HG02610 (cell line): Measurements from ENCODE around the gene GPR37.

Experiments
- ATAC-seq: cut with Tn5 transposase; IDR thresholded peaks from one replicate; pipeline ENCODE4 v1.9.1; 2021; ENCODE audit warnings: mild to moderate bottlenecking, moderate library complexity; ENCODE audit not compliant: unreplicated experiment

The GPR37 gene

GRCh38 chr7:124781418-124781817 lies 15.8 kb upstream of the GPR37 start:
- no peak for ATAC-seq

GRCh38 chr7:124780608-124781007 lies 15.0 kb upstream of the GPR37 start:
- no peak for ATAC-seq

DNA sequence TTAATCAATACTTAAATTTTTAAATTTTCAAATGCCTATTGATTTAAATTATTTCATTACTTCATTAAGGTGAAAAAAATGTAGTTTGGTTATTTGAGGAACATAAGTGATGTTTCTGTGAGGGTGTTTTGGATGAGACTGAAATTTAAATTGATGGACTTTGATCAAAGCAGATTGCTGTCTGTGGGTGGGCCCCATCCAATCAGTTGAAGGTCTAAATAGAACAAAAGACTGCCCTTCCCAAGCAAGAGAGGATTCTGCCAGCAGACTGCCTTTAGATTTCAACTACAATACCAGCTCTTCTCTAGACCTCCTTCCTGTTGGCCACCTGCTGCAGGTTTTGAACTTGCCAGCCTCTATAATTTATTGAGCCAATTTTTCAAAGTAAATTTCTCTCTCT lies 14.5 kb upstream of the GPR37 start:
- ATAC-seq, result no peak

GRCh38 chr7:124779620-124780019 lies 14.0 kb upstream of the GPR37 start:
- ATAC-seq, result no peak

DNA sequence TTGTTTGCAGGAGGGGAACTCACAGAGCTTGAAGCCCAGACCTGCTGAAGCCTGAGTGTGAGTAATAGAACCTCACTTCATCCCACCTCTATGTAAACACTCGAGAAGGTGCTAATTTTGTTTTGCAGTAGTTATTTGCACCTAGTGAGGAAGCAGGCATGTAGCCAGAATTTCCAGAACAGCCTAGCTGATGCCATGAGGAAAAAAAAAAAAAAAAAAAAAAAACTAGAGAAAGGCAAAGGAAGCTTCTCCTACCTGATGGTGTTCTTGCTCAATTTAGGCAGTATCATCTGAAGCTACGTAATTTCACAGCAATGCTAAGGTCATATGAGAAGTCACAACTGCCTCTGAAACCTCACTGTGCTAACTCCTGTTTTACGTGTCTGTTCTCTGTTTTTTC lies 13.6 kb upstream of the GPR37 start:
- ATAC-seq, result no peak

DNA sequence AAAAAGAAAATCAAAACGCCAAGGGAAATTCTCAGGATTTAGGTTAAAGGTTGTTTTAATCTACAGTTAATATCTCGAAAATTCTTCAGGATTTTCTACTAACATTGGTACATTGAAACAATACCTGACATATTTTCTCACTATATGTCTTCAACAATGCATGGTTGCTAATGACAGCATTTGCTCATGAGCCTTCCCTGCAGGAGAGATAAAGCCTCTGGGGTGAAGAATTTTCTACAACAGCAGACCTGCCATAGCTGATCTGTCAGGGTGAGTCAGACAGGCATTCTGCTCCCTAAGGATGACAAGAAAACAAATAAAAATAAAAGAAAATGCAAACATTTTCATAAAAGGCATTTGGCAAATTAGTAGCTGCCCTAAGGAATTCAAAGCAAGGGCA lies 11.7 kb upstream of the GPR37 start:
- no peak for ATAC-seq

DNA sequence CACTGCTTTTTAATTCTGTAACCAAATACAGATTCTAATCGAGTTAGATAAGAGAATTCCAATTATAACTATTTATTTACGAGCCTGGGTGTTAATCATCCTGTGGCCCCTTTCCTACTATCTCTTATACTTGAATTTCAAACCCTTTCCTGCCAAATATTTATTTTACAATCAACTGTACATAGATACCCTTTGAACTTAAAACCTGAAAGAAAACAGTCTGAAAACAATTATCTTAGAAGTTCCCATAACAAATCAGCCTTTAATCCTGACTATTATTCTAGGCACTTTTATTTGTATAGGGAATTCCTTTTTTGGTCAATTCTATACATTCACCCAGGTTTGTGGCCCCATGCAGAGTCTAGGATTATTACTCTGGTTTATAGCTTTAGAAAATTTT lies 10.6 kb upstream of the GPR37 start:
- ATAC-seq, result no peak

GRCh38 chr7:124775422-124775821 lies 9.8 kb upstream of the GPR37 start:
- ATAC-seq, result no peak

DNA sequence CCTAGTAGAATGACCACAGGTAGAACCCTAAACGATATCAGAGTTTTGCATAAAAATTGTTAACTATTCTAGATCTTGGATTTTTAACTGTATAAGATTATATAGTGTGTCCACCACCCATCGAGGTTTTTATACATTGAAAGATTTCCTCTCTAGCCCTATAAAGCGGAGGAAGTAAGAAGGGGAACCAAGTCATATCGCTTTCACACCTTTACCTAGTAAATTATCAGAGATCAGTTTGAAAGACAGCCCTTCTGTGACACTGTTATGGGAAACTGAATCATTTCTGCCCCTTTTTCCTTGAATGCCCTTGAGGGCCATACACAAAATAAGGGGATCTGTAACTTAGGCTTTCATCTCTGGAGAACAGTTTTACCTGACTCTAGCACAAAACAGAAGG lies 8.3 kb upstream of the GPR37 start:
- no peak for ATAC-seq

DNA sequence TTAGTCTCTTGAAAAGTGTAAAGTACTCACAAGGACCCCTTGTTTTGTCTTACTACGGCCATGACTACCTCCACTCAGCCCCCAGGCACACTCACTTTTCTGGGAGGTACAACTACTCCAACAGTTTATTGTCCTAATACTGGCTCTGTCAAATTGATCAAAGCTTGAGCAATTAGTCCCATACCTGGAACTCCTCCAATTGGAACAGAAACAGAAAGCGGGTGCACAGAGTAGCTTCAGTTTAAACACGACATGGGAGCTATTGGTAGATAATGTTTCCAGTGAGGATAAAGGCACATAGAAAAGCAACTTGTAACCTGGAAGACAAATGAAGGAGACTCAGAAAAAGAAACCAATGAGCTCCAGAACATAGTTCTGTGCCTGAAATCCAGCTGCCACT lies 7.7 kb upstream of the GPR37 start:
- no peak for ATAC-seq

GRCh38 chr7:124769136-124769535 lies 3.5 kb upstream of the GPR37 start:
- ATAC-seq, result no peak

GRCh38 chr7:124768525-124768924 lies 2.9 kb upstream of the GPR37 start:
- ATAC-seq, result no peak

GRCh38 chr7:124764847-124765400 lies 668 bp downstream of the GPR37 start:
- ATAC-seq, result no peak

DNA sequence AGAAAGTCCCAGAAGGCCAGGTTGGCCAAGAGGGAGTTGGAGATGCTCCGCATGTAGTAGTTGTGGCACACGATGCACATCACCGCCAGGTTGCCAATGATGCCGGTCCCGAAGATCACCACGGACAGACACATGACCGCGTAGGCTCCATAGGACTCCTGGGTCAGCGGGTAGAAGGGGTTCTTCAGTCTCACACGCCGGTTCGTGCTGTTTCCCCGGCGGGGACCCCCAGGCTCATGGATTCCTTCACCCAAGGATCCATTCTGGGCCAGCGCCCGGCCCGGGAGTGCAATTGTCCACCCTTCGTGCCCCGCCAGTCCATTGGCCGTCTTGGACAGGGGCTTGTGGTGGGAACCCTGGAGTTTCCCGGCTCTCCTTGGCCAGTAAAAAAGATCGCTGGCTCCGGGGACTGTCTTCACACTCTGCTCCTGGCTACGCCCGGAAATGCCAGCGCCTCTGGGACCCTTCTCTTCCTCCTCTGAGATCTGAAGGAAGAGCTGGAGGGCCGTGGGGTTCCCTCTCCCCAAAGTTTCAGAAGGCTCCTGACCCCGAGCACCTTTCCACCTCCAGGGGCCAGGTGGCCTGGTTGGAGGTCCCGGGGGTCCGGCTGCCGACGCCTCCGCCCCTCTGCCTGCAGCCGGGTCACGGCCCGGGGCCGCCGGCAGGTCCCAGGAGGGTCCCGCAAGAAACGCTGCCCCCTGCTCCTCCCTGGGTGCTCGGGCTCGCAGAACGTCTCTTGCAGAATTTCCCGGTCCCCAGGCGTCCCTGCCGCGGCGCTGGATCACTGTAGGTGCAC lies 1.3 kb downstream of the GPR37 start:
- ATAC-seq, result no peak

GRCh38 chr7:124762611-124763143 lies 2.9 kb downstream of the GPR37 start:
- no peak for ATAC-seq

DNA sequence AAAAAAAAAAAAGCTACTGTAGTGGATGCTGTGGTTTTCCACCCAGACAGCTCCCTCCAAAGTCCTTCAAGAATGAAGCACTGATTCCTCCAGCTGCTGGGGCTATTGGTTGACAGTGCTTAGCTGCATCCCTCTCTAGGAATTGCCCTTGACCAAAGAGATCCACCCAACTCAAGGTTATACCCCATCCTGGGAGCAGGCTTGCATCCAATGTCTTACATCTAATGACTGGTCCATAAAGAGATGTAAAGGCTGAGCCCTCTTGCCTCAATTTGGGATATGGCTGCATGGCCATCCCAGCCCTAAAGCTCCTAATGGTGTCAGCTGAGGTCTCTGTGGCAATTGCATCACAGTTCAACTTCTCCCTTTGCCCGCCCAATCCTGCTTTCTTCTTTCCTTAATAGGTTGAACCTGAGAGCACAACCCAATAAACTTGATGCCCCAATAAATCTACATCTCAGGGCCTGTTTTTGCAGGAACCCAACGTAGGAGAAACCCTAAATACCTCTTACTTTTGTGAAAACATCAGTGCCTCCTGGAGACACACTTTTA lies 4.4 kb downstream of the GPR37 start:
- no peak for ATAC-seq

DNA sequence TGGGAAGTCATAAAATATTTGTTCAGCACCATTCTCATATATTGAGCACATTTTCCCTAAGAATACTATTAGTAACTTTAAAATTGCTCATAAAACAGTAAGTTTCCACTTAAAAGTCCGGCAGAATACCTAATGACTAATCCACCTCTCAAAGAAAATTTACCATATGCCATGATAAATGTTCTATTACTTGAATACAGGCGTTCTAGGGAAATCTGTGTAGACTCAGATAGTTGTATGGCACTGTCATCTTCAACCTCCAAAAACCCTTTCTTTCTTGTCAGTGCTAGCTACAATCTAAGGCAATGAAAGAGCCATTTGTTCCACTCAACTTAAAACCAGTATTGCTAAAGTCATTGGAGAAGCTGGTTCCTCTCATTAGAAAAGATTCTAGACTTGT lies 7.3 kb downstream of the GPR37 start:
- ATAC-seq, result no peak

- ATAC-seq, result no peak
These were observed 10.9 kb downstream of the GPR37 start for GRCh38 chr7:124754576-124755268.

DNA sequence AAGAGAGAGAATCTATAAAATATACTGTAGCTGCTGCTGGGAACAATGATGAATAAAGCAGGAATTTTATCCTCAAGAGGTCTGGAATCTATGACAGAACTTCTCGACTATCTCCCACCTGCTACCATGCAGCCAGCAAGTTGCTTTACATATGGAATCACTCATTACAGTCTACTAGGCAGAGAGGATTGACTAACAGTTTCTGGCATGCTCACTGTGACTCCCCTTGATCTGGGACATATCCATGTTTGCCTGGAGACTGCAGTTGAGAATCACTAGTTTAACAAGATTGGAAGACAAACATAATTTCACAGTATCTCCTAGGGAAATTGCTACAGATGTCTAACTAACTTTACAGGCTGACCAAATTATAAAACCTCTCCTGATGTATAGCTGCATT lies 13.3 kb downstream of the GPR37 start:
- no peak for ATAC-seq

GRCh38 chr7:124751027-124751426 lies 14.6 kb downstream of the GPR37 start:
- ATAC-seq, result no peak

DNA sequence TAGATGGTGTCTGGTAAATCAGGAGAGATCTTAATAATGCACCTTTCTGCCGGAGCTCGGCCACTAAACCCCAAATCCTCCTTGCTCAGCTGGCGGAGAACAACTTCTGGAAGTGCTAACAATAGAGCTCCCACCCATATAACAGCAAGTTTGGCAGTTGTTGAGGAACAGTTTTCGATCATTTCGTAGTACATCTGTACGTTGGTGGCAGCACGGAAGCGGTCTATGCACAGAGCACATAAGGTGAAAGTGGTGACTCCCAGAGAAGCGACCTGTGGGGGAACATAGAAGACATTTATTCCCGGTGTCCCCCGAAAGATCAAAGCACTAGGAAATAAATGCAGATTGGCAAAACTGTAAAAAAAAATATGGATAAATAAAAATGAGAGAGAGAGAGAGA lies 18.5 kb downstream of the GPR37 start:
- ATAC-seq, result no peak

DNA sequence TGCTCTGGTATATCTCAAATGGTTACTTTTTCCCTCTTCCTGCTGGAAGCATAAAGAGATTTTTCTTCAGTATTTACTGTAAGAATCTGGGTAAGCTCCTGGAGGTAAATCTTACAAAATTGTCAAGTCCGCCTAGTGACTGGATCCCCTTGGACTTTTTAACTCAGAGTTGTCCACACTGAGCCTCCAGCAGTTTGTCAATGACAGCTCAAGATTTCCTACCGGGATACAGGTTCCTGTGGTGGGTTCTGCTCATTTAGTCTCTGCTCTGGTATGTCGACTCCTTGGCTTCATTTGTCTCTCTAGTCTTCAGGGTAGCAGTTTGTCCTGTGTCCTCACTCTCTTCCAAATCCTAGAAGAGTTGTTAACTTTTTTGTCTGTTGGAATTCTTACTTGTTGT lies 27.0 kb downstream of the GPR37 start:
- no peak for ATAC-seq
